Measurements from ENCODE around the gene ZNF732.

ZNF732 gene

GRCh38 chr4:337143-337931, 32.1 kb upstream of the ZNF732 start, which contains the start of gene ZNF141:
Gene ZNF141 (plus strand): TSS chr4:337814. CDS start chr4:337984, 170 bp downstream.
- Histone ChIP-seq H3K4me3 (replicated peaks; ENCODE audit: insufficient read depth, low read length) (peak within 1 kb of the TSS; percentile 79), H3K27ac (replicated peaks) (peak within 1 kb of the TSS; percentile 89), H3K27me3 (ENCODE audit: insufficient read depth, poor library complexity, severe bottlenecking) (no peaks in the 10 kb centered on the region)
- TF ChIP-seq POLR2AphosphoS5 (IDR thresholded peaks at IDR 0.05; ENCODE audit: low read depth) (peak; percentile 56), REST (IDR thresholded peaks at IDR 0.05; ENCODE audit: insufficient replicate concordance, low read depth) (no peak), GABPA (IDR thresholded peaks at IDR 0.05; ENCODE audit: low read depth) (peak; percentile 78), CTCF (IDR thresholded peaks at IDR 0.05; ENCODE audit: insufficient read depth, low read length) (no peak)
- peak; percentile 98 to 99 for DNase-seq (ENCODE audit: low read depth in 1 of 2, low spot score in 1 of 2)

- H3K27me3 ChIP-seq (ENCODE audit: insufficient read depth, poor library complexity, severe bottlenecking), result no peaks in the 10 kb centered on the region
- no peak for TF ChIP-seq GABPA (IDR thresholded peaks at IDR 0.05; ENCODE audit: low read depth)
- TF ChIP-seq CTCF (IDR thresholded peaks at IDR 0.05; ENCODE audit: insufficient read depth, low read length), result no peak
- TF ChIP-seq POLR2AphosphoS5 (IDR thresholded peaks at IDR 0.05; ENCODE audit: low read depth), result no peak
- TF ChIP-seq REST (IDR thresholded peaks at IDR 0.05; ENCODE audit: insufficient replicate concordance, low read depth), result no peak
- TF ChIP-seq SPI1 (IDR thresholded peaks at IDR 0.05; ENCODE audit: borderline replicate concordance, low read depth), result no peak
- H3K4me3 ChIP-seq (replicated peaks; ENCODE audit: insufficient read depth, low read length), result peak overlapping the region; percentile 79
- DNase-seq (ENCODE audit: low read depth in 1 of 2, low spot score in 1 of 2), result no peak
- H3K27ac ChIP-seq (replicated peaks), result peak overlapping the region; percentile 89
Measured at GRCh38 chr4:336893-337142, 31.5 kb upstream of the ZNF732 start.

GRCh38 chr4:336099-336892, 31.0 kb upstream of the ZNF732 start:
- no peak for TF ChIP-seq GABPA (IDR thresholded peaks at IDR 0.05; ENCODE audit: low read depth)
- no peak for TF ChIP-seq REST (IDR thresholded peaks at IDR 0.05; ENCODE audit: insufficient replicate concordance, low read depth)
- no peak for TF ChIP-seq POLR2AphosphoS5 (IDR thresholded peaks at IDR 0.05; ENCODE audit: low read depth)
- no peak for TF ChIP-seq SPI1 (IDR thresholded peaks at IDR 0.05; ENCODE audit: borderline replicate concordance, low read depth)
- no peak for TF ChIP-seq CTCF (IDR thresholded peaks at IDR 0.05; ENCODE audit: insufficient read depth, low read length)
- Histone ChIP-seq H3K4me3 (replicated peaks; ENCODE audit: insufficient read depth, low read length) (peak overlapping the region; percentile 79), H3K27me3 (ENCODE audit: insufficient read depth, poor library complexity, severe bottlenecking) (no peaks in the 10 kb centered on the region), H3K27ac (replicated peaks) (no peak overlapping the region; the same call in 1 of the 2 replicates)
- no peak for DNase-seq (ENCODE audit: low read depth in 1 of 2, low spot score in 1 of 2)
